ENCODE data around the gene C1QTNF8.

- TF ChIP-seq, protein P1, sequence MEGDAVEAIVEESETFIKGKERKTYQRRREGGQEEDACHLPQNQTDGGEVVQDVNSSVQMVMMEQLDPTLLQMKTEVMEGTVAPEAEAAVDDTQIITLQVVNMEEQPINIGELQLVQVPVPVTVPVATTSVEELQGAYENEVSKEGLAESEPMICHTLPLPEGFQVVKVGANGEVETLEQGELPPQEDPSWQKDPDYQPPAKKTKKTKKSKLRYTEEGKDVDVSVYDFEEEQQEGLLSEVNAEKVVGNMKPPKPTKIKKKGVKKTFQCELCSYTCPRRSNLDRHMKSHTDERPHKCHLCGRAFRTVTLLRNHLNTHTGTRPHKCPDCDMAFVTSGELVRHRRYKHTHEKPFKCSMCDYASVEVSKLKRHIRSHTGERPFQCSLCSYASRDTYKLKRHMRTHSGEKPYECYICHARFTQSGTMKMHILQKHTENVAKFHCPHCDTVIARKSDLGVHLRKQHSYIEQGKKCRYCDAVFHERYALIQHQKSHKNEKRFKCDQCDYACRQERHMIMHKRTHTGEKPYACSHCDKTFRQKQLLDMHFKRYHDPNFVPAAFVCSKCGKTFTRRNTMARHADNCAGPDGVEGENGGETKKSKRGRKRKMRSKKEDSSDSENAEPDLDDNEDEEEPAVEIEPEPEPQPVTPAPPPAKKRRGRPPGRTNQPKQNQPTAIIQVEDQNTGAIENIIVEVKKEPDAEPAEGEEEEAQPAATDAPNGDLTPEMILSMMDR (IDR thresholded peaks at IDR 0.05; ENCODE audit: insufficient read depth, low read depth, low read length) = no peak
- no peak for TF ChIP-seq EZH2 (IDR thresholded peaks at IDR 0.05; ENCODE audit: insufficient read depth, low read length)
Measured at GRCh38 chr16:1137604-1138003, 41.6 kb upstream of the C1QTNF8 start.

Measured in astrocyte (in vitro differentiated cells and primary cell).